PC-9 (cell line): ENCODE measurements around the gene DPYSL4. TPM values are rescaled to one million over a fixed set of nuclear protein-coding genes. Genes with fewer than 3 reads are reported as not detected.
"Not testable (repeated sequence)": the region's sequence is repeated elsewhere in the genome, so short reads cannot be mapped to it uniquely, and the experiment has no call there.

Experiments
- BruUV-seq: library from RNA; stranded (reverse); fragments of 400-500 nt; replicated peaks from 2 replicates; lab custom pipeline; 2021; lab: Mats Ljungman, UMichigan
- CTCF ChIA-PET: fragments of 300-600 bp; sonication (Branson Sonifier 250); formaldehyde crosslinking; loops from one replicate; lab custom pipeline; 2022; ENCODE audit warnings: antibody characterized with exemption; lab: Charles Lee
- POLR2A ChIA-PET: fragments of 300-600 bp; sonication (Branson Sonifier 250); formaldehyde crosslinking; loops from one replicate; lab custom pipeline; 2022; ENCODE audit warnings: antibody characterized with exemption; ENCODE audit not compliant: unreplicated experiment; lab: Charles Lee
- DNase-seq, 2 experiments: peaks; one replicate each; pipeline versions ENCODE4 v3.0.0 to v3.0.0-alpha.2; 2015 to 2022; ENCODE audit warnings: mixed read lengths in 1 of 2
- H2AFZ ChIP-seq: fragments of 200-600 bp; sonication (generic); 2 replicates; pipeline ENCODE4 v1.8.1; 2017; ENCODE audit warnings: antibody characterized with exemption
- H3F3A ChIP-seq: fragments of 200-600 bp; sonication (generic); 2 replicates; pipeline ENCODE4 v1.8.1; 2017; ENCODE audit warnings: antibody characterized with exemption, mild to moderate bottlenecking, low read depth; ENCODE audit not compliant: insufficient read depth
- H3K27ac ChIP-seq: fragments of 200-600 bp; sonication (generic); 2 replicates; pipeline ENCODE4 v1.6.1; 2016; ENCODE audit warnings: mixed run types
- H3K27me3 ChIP-seq: fragments of 200-600 bp; sonication (generic); 2 replicates; pipeline ENCODE4 v1.6.1; 2016; ENCODE audit warnings: low read depth, mixed run types; ENCODE audit not compliant: insufficient read depth
- H3K36me3 ChIP-seq: fragments of 200-600 bp; sonication (generic); 2 replicates; pipeline ENCODE4 v1.6.1; 2016; ENCODE audit warnings: low read depth, mixed run types
- H3K4me1 ChIP-seq: fragments of 200-600 bp; sonication (generic); replicated peaks from 2 replicates; pipeline ENCODE4 v1.6.1; 2016; ENCODE audit warnings: mixed run types; ENCODE audit not compliant: insufficient read depth
- H3K4me2 ChIP-seq: fragments of 200-600 bp; sonication (generic); 2 replicates; pipeline ENCODE4 v1.6.1; 2017; ENCODE audit warnings: mixed run types
- H3K4me3 ChIP-seq: fragments of 200-600 bp; sonication (generic); 2 replicates; pipeline ENCODE4 v1.6.1; 2016; ENCODE audit warnings: mixed run types
- H3K79me2 ChIP-seq: fragments of 200-600 bp; sonication (generic); 2 replicates; pipeline ENCODE4 v1.6.1; 2017; ENCODE audit warnings: low read depth, mixed run types
- H3K9me2 ChIP-seq: fragments of 200-600 bp; sonication (generic); 2 replicates; pipeline ENCODE4 v1.8.1; 2017; ENCODE audit warnings: mild to moderate bottlenecking; ENCODE audit not compliant: insufficient read depth
- H3K9me3 ChIP-seq: fragments of 200-600 bp; sonication (generic); 2 replicates; pipeline ENCODE4 v1.8.1; 2016; ENCODE audit warnings: low read depth; ENCODE audit not compliant: insufficient read depth
- H4K20me1 ChIP-seq: fragments of 200-600 bp; sonication (generic); 2 replicates; pipeline ENCODE4 v1.8.1; 2017; ENCODE audit not compliant: insufficient read depth
- CTCF ChIP-seq: fragments of 200-600 bp; sonication (generic); conservative IDR thresholded peaks from 2 replicates; pipeline ENCODE4 v1.6.1; 2017; ENCODE audit warnings: mixed run types, antibody characterized with exemption, mild to moderate bottlenecking, moderate library complexity
- EZH2 ChIP-seq: fragments of 200-600 bp; sonication (generic); IDR thresholded peaks from 2 replicates; pipeline ENCODE4 v1.8.0; 2017; ENCODE audit warnings: antibody characterized with exemption, low read depth
- intact Hi-C: fragments of 100-400 bp; cut with micrococcal nuclease; formaldehyde crosslinking; loops from one replicate; pipeline ENCODE4 v1.10.0; 2022; ENCODE audit not compliant: unreplicated experiment
- total RNA-seq: library from RNA; stranded (reverse); gene quantifications from 2 replicates; pipeline ENCODE4 v1.2.3, GENCODE V29; 2021

Gene DPYSL4
- total RNA-seq, 1 experiment from 2014 or later: 4.8 TPM

DNA sequence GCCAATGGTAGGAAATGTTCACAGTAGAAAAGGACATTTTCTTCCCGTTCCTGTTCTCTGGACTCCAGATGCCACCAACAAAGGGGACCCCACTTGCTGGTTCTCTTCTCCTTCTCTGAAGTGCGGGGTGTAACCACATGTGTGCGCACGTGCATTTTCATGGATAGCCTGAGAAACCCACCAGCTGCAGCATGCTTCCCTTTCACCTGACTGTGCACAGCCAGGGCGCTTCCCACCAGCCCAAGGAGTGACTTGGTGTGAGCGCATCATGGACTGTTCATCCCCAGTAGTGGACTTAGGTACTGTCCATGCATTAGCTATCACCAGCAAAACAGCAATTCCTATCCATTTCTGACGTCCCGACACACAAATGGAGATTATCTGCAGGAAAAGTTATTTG is 29.6 kb upstream of the DPYSL4 start:
- Histone ChIP-seq H3K4me1 (no peaks in the 10 kb centered on the region), H3K4me3 (no peak overlapping the region), H3F3A (0 out of 2 replicates have a peak, but pooled peaks cover 3% of the 10 kb centered on the region), H3K36me3 (no peaks in the 10 kb centered on the region), H4K20me1 (no peaks in the 10 kb centered on the region), H3K9me3 (no peaks in the 10 kb centered on the region), H3K27me3 (no peaks in the 10 kb centered on the region), H3K79me2 (no peaks in the 10 kb centered on the region), H2AFZ (no peak overlapping the region), H3K9me2 (no peaks in the 10 kb centered on the region), H3K4me2 (no peak overlapping the region), H3K27ac (no peak overlapping the region)
- ChIA-PET POLR2A (no interaction called here), CTCF (no interaction called here)
- intact Hi-C loops: no loop called here
- no peak for TF ChIP-seq CTCF
- TF ChIP-seq EZH2: no peak
- no peak for DNase-seq
- BruUV-seq: no TSS peak

- Histone ChIP-seq H3K4me3 (no peak overlapping the region), H3K27ac (no peak overlapping the region), H3K4me1 (no peaks in the 10 kb centered on the region), H3F3A (0 out of 2 replicates have a peak, but pooled peaks cover 3% of the 10 kb centered on the region), H4K20me1 (no peaks in the 10 kb centered on the region), H2AFZ (no peak overlapping the region), H3K4me2 (no peak overlapping the region), H3K36me3 (no peaks in the 10 kb centered on the region), H3K79me2 (no peaks in the 10 kb centered on the region), H3K9me2 (no peaks in the 10 kb centered on the region), H3K9me3 (no peaks in the 10 kb centered on the region), H3K27me3 (no peaks in the 10 kb centered on the region)
- ChIA-PET POLR2A (no interaction called here), CTCF (no interaction called here)
- no TSS peak for BruUV-seq
- TF ChIP-seq EZH2 (no peak), CTCF (no peak)
- no peak for DNase-seq
- intact Hi-C loops: no loop called here
These were observed 28.5 kb upstream of the DPYSL4 start for GRCh38 chr10:132158122-132158741.

DNA sequence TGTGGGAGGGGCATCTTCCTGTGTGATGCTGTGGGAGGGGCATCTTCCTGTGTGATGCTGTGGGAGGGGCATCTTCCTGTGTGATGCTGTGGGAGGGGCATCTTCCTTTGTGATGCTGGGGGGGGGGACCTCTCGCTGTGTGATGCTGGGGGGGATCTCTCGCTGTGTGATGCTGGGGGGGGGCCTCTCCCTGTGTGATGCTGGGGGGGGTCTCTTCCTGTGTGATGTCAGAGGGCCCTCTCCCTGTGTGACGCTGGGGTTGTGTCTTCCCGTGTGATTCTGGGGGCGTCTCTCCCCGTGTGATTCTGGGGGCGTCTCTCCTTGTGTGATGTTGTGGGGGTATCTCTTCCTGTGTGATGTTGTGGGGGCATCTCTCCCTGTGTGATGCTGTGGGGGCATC is 27.9 kb upstream of the DPYSL4 start:
- no TSS peak for BruUV-seq
- H3K4me1 ChIP-seq: no peaks in the 10 kb centered on the region
- H3K4me3 ChIP-seq: no peak overlapping the region
- H3K36me3 ChIP-seq: no peaks in the 10 kb centered on the region
- H3K9me3 ChIP-seq: no peaks in the 10 kb centered on the region
- CTCF ChIA-PET: no interaction called here
- no peaks in the 10 kb centered on the region for H3K9me2 ChIP-seq
- H3F3A ChIP-seq: 0 out of 2 replicates have a peak, but pooled peaks cover 3% of the 10 kb centered on the region
- TF ChIP-seq CTCF (no peak), EZH2 (no peak)
- no peaks in the 10 kb centered on the region for H3K27me3 ChIP-seq
- POLR2A ChIA-PET: no interaction called here
- DNase-seq: no peak
- no peaks in the 10 kb centered on the region for H3K79me2 ChIP-seq
- H3K27ac ChIP-seq: no peak overlapping the region
- no peaks in the 10 kb centered on the region for H4K20me1 ChIP-seq
- no peak overlapping the region for H3K4me2 ChIP-seq
- H2AFZ ChIP-seq: no peak overlapping the region
- intact Hi-C loops: no loop called here

DNA sequence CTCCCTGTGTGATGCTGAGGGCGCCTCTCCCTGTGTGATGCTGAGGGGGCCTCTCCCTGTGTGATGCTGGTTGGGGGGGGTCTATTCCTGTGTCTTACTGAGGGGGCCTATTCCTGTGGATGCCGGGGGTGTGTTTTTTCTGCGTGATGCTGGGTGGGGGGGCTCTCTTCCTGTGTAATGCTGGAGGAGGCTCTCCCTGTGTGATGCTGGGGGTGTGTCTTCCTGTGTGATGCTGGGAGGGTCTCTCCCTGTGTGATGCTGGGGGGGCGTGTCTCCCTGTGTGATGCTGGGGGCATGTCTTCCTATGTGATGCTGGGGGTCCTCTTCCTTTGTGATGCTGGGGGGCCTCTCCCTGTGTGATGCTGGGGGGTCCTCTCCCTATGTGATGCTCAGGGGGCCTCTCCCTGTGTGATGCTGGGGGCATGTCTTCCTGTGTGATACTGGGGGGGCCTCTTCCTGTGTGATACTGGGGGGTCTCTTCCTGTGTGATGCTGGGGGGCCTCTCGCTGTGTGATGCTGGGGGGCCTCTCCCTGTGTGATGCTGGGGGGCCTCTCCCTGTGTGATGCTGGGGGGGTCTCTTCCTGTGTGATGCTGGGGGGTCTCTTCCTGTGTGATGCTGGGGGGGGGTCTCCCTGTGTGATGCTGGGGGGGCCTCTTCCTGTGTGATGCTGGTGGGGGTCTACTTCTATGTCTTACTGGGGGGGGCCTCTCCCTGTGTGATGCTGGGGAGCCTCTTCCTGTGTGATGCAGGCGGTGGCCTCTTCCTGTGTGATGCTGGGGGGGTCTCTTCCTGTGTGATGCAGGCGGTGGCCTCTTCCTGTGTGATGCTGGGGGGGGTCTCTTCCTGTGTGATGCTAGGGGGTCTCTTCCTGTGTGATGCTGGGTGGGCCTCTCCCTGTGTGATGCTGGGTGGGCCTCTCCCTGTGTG is 27.2 kb upstream of the DPYSL4 start:
- H3K27me3 ChIP-seq, H3K4me3 ChIP-seq, H3K4me2 ChIP-seq, H4K20me1 ChIP-seq, H2AFZ ChIP-seq, BruUV-seq, POLR2A ChIA-PET, H3K79me2 ChIP-seq, H3K9me2 ChIP-seq, H3F3A ChIP-seq, H3K27ac ChIP-seq, H3K36me3 ChIP-seq, DNase-seq, H3K4me1 ChIP-seq, intact Hi-C loops, CTCF ChIA-PET, H3K9me3 ChIP-seq: not testable (repeated sequence)

DNA sequence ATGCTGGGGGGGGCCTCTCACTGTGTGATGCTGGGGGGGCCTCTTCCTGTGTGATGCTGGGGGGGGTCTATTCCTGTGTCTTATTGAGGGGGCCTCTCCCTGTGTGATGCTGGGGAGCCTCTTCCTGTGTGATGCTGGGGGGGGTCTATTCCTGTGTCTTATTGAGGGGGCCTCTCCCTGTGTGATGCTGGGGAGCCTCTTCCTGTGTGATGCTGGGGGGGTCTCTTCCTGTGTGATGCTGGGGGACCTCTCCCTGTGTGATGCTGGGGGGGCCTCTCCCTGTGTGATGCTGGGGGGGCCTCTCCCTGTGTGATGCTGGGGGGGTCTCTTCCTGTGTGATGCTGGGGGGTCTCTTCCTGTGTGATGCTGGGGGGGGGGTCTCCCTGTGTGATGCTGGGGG is 26.5 kb upstream of the DPYSL4 start:
- H3K36me3 ChIP-seq, intact Hi-C loops, H3K27ac ChIP-seq, CTCF ChIA-PET, H2AFZ ChIP-seq, H3K9me2 ChIP-seq, H3K27me3 ChIP-seq, DNase-seq, H3K4me2 ChIP-seq, POLR2A ChIA-PET, H3K79me2 ChIP-seq, H3K4me3 ChIP-seq, H4K20me1 ChIP-seq, H3K4me1 ChIP-seq, BruUV-seq, H3F3A ChIP-seq, H3K9me3 ChIP-seq: not testable (repeated sequence)
